Measurements from ENCODE around the gene PTRHD1. TPM values are rescaled to one million over a fixed set of nuclear protein-coding genes. Genes with fewer than 3 reads are reported as not detected.

PTRHD1 gene
- total RNA-seq = 11.8 and 22.3 TPM in 2 replicates

GRCh38 chr2:24792874-24793760 is at the start of gene PTRHD1, which contains the start of gene CENPO:
TSS of gene PTRHD1 (minus strand) at chr2:24793391. CDS start at chr2:24793377, 14 bp downstream.
TSS of gene CENPO (plus strand) at chr2:24793425. CDS start at chr2:24793920, 495 bp downstream.

Other genes with a start within 250 kb of the PTRHD1 start
- gene CENPO, start within 50 bp of the PTRHD1 start, total RNA-seq = 5.6 and 16.7 TPM in 2 replicates
- gene ADCY3, start 126.8 kb upstream of the PTRHD1 start, total RNA-seq = 13.1 and 36.2 TPM in 2 replicates
- gene DNAJC27, start 178.6 kb upstream of the PTRHD1 start, total RNA-seq = 4.4 and 7.1 TPM in 2 replicates
- 1.4 and 2.4 TPM in 2 replicates for gene EFR3B, start 248.7 kb upstream of the PTRHD1 start, total RNA-seq

Data from smooth muscle cell of the umbilical artery (primary cell).